Neuronal stem cell (in vitro differentiated cells): Measurements from ENCODE around the gene SPOCK3.
"Not testable (repeated sequence)": the region's sequence is repeated elsewhere in the genome, so short reads cannot be mapped to it uniquely, and the experiment has no call there.

Experiments used
- DNase-seq: peaks from one replicate; pipeline ENCODE4 v3.0.0-alpha.2; 2013; ENCODE audit warnings: low spot score
- H2AFZ ChIP-seq: one replicate; pipeline ENCODE4 v1.6.1; 2013; ENCODE audit warnings: mild to moderate bottlenecking, low read length, inconsistent platforms
- H2AK5ac ChIP-seq: 2 replicates; pipeline ENCODE4 v1.6.1; 2013; ENCODE audit warnings: low read depth, mild to moderate bottlenecking, inconsistent platforms, low read length, moderate library complexity, mixed read lengths
- H2BK120ac ChIP-seq: 2 replicates; pipeline ENCODE4 v1.6.1; 2013; ENCODE audit warnings: low read depth, mild to moderate bottlenecking, inconsistent platforms, low read length, moderate library complexity, mixed read lengths
- H2BK12ac ChIP-seq: one replicate; pipeline ENCODE4 v1.6.1; 2013; ENCODE audit warnings: low read length, inconsistent platforms
- H2BK15ac ChIP-seq: 2 replicates; pipeline ENCODE4 v1.6.1; 2013; ENCODE audit warnings: mild to moderate bottlenecking, low read length, inconsistent platforms, mixed read lengths
- H2BK5ac ChIP-seq: one replicate; pipeline ENCODE4 v1.6.1; 2013; ENCODE audit warnings: inconsistent platforms, mild to moderate bottlenecking, low read length, moderate library complexity
- H3K14ac ChIP-seq: one replicate; pipeline ENCODE4 v1.6.1; 2013; ENCODE audit warnings: low read length, inconsistent platforms
- H3K18ac ChIP-seq: 2 replicates; pipeline ENCODE4 v1.6.1; 2013; ENCODE audit warnings: low read length, inconsistent platforms
- H3K23ac ChIP-seq: 2 replicates; pipeline ENCODE4 v1.6.1; 2013; ENCODE audit warnings: low read depth, mild to moderate bottlenecking, mixed read lengths, low read length, inconsistent platforms; ENCODE audit not compliant: poor library complexity
- H3K27ac ChIP-seq: replicated peaks from 3 replicates; pipeline ENCODE4 v1.5.1; 2013; ENCODE audit warnings: low read length, inconsistent platforms
- H3K27me3 ChIP-seq, 3 experiments: 2 replicates each; pipeline ENCODE4 v1.6.1; 2013; ENCODE audit warnings: low read length in 3 of 3, mild to moderate bottlenecking in 2 of 3, inconsistent platforms in 1 of 3, low read depth in 1 of 3, mixed read lengths in 1 of 3, moderate library complexity in 1 of 3; ENCODE audit not compliant: control insufficient read depth in 3 of 3, insufficient read depth in 3 of 3
- H3K36me3 ChIP-seq, 2 donors: replicated peaks in 1 of 2; 2 replicates each; pipeline ENCODE4 v1.6.1; 2013; ENCODE audit warnings: low read length in 2 of 2; ENCODE audit not compliant: control insufficient read depth in 2 of 2, insufficient read depth in 2 of 2
- H3K4ac ChIP-seq: 2 replicates; pipeline ENCODE4 v1.6.1; 2013; ENCODE audit warnings: inconsistent platforms, mild to moderate bottlenecking, low read length, moderate library complexity
- H3K4me1 ChIP-seq, 2 donors: 1 replicate in 1 of 2; 2 replicates in 1 of 2; pipeline ENCODE4 v1.6.1; 2013; ENCODE audit warnings: low read length in 2 of 2, low read depth in 1 of 2; ENCODE audit not compliant: control insufficient read depth in 2 of 2, insufficient read depth in 1 of 2
- H3K4me2 ChIP-seq: one replicate; pipeline ENCODE4 v1.6.1; 2013; ENCODE audit warnings: mild to moderate bottlenecking, low read length, inconsistent platforms; ENCODE audit not compliant: insufficient read depth, poor library complexity, severe bottlenecking
- H3K4me3 ChIP-seq, 2 donors: 2 replicates each; pipeline ENCODE4 v1.5.1; 2013; ENCODE audit warnings: low read length in 2 of 2, mild to moderate bottlenecking in 2 of 2, inconsistent platforms in 1 of 2, moderate library complexity in 1 of 2
- H3K79me1 ChIP-seq: one replicate; pipeline ENCODE4 v1.6.1; 2013; ENCODE audit warnings: low read depth, mild to moderate bottlenecking, inconsistent platforms, low read length, moderate library complexity
- H3K9ac ChIP-seq: one replicate; pipeline ENCODE4 v1.6.1; 2013; ENCODE audit warnings: mild to moderate bottlenecking, low read depth, low read length, inconsistent platforms; ENCODE audit not compliant: poor library complexity
- H3K9me3 ChIP-seq, 2 donors: replicated peaks in 1 of 2; 2 replicates each; pipeline versions ENCODE3 to v1.6.1; 2013; ENCODE audit warnings: low read length in 2 of 2, mild to moderate bottlenecking in 2 of 2, inconsistent platforms in 1 of 2, low read depth in 1 of 2, mixed read lengths in 1 of 2, moderate library complexity in 1 of 2; ENCODE audit not compliant: control insufficient read depth in 2 of 2, insufficient read depth in 1 of 2
- H4K8ac ChIP-seq: one replicate; pipeline ENCODE4 v1.6.1; 2013; ENCODE audit warnings: low read depth, mild to moderate bottlenecking, inconsistent platforms, low read length, moderate library complexity
- H4K91ac ChIP-seq: one replicate; pipeline ENCODE4 v1.6.1; 2013; ENCODE audit warnings: low read length, low read depth, mild to moderate bottlenecking, inconsistent platforms; ENCODE audit not compliant: poor library complexity
- WGBS, 2 donors: extraction: QIAGEN DNeasy Blood & Tissue Kit; methylation state at CpG; one replicate each; pipeline ENCODE4 v1.1.7; 2013; ENCODE audit warnings: missing lambda C conversion rate in 2 of 2, mixed read lengths in 1 of 2; ENCODE audit not compliant: insufficient read length in 2 of 2, insufficient replicate concordance in 1 of 2; ENCODE audit errors: extremely low coverage in 2 of 2; 5-methylcytosine and 5-hydroxymethylcytosine counted together

The SPOCK3 gene

GRCh38 chr4:166741742-166742141 lies 492.6 kb downstream of the SPOCK3 start:
- no CpG with 5 or more reads among the region's 1 CpG for WGBS, 2 donors
- Histone ChIP-seq H2AFZ (no peak overlapping the region), H3K23ac (no peak overlapping the region), H3K4ac (no peak overlapping the region), H2AK5ac (no peak overlapping the region), H4K91ac (no peak overlapping the region), H4K8ac (no peak overlapping the region), H3K27ac (no peak overlapping the region), H3K27me3 (no peaks in the 10 kb centered on the region), H3K79me1 (no peaks in the 10 kb centered on the region), H2BK120ac (no peak overlapping the region), H3K4me1 (no peaks in the 10 kb centered on the region), H3K4me3 (no peak overlapping the region), H3K9me3 (no peaks in the 10 kb centered on the region), H3K36me3 (no peaks in the 10 kb centered on the region), H3K9ac (no peak overlapping the region), H2BK5ac (no peak overlapping the region), H3K18ac (no peak overlapping the region), H2BK15ac (no peak overlapping the region), H3K4me2 (no peak overlapping the region), H2BK12ac (no peak overlapping the region), H3K14ac (no peak overlapping the region)
- DNase-seq, result no peak

GRCh38 chr4:166739215-166739614 lies 495.1 kb downstream of the SPOCK3 start:
- no CpG with 5 or more reads among the region's 4 CpGs for WGBS, 2 donors
- H3K9me3 ChIP-seq, H2BK5ac ChIP-seq, DNase-seq, H3K27me3 ChIP-seq, H3K9ac ChIP-seq, H2AFZ ChIP-seq, H2BK15ac ChIP-seq, H3K4me2 ChIP-seq, H3K27ac ChIP-seq, H4K8ac ChIP-seq, H3K4ac ChIP-seq, H3K23ac ChIP-seq, H3K36me3 ChIP-seq, H4K91ac ChIP-seq, H2AK5ac ChIP-seq, H3K18ac ChIP-seq, H2BK12ac ChIP-seq, H3K79me1 ChIP-seq, H3K4me3 ChIP-seq, H3K14ac ChIP-seq, H2BK120ac ChIP-seq, H3K4me1 ChIP-seq: not testable (repeated sequence)

GRCh38 chr4:166737430-166737829 lies 496.9 kb downstream of the SPOCK3 start:
- H4K91ac ChIP-seq, result no peak overlapping the region
- H3K4me3 ChIP-seq, result no peak overlapping the region
- H4K8ac ChIP-seq, result no peak overlapping the region
- H2BK15ac ChIP-seq, result no peak overlapping the region
- H3K14ac ChIP-seq, result no peak overlapping the region
- no peak overlapping the region for H2BK5ac ChIP-seq
- H2BK12ac ChIP-seq, result no peak overlapping the region
- no peaks in the 10 kb centered on the region for H3K9me3 ChIP-seq
- H2BK120ac ChIP-seq, result no peak overlapping the region
- no peak overlapping the region for H3K4me2 ChIP-seq
- no peak overlapping the region for H3K27ac ChIP-seq
- H3K23ac ChIP-seq, result no peak overlapping the region
- H3K9ac ChIP-seq, result no peak overlapping the region
- H3K18ac ChIP-seq, result no peak overlapping the region
- no peak overlapping the region for H3K4ac ChIP-seq
- no peak overlapping the region for H2AFZ ChIP-seq
- no peaks in the 10 kb centered on the region for H3K4me1 ChIP-seq
- no peak overlapping the region for H2AK5ac ChIP-seq
- H3K27me3 ChIP-seq, result no peaks in the 10 kb centered on the region
- no peak for DNase-seq
- H3K79me1 ChIP-seq, result no peaks in the 10 kb centered on the region
- no peaks in the 10 kb centered on the region for H3K36me3 ChIP-seq

GRCh38 chr4:166735553-166735952 lies 498.7 kb downstream of the SPOCK3 start:
- H3K14ac ChIP-seq, result no peak overlapping the region
- no peak overlapping the region for H2BK15ac ChIP-seq
- no peak overlapping the region for H2BK5ac ChIP-seq
- H3K27me3 ChIP-seq, result no peaks in the 10 kb centered on the region
- no peaks in the 10 kb centered on the region for H3K4me1 ChIP-seq
- no peak overlapping the region for H3K4me3 ChIP-seq
- H3K4ac ChIP-seq, result no peak overlapping the region
- H3K27ac ChIP-seq, result no peak overlapping the region
- no peak overlapping the region for H4K91ac ChIP-seq
- H3K9me3 ChIP-seq, result no peaks in the 10 kb centered on the region
- H4K8ac ChIP-seq, result no peak overlapping the region
- no peak overlapping the region for H3K4me2 ChIP-seq
- no peak overlapping the region for H2BK120ac ChIP-seq
- no peak overlapping the region for H3K23ac ChIP-seq
- WGBS, 2 donors, result no CpG with 5 or more reads among the region's 1 CpG
- no peak overlapping the region for H2BK12ac ChIP-seq
- no peak for DNase-seq
- H3K79me1 ChIP-seq, result no peaks in the 10 kb centered on the region
- H3K36me3 ChIP-seq, result no peaks in the 10 kb centered on the region
- H2AFZ ChIP-seq, result no peak overlapping the region
- no peak overlapping the region for H3K18ac ChIP-seq
- H2AK5ac ChIP-seq, result no peak overlapping the region
- no peak overlapping the region for H3K9ac ChIP-seq
